Mammary epithelial cell (primary cell): ENCODE results near the gene DTNB.

Experiments
- EZH2 ChIP-seq: IDR thresholded peaks from 2 replicates; pipeline ENCODE4 v1.6.1; 2012; ENCODE audit warnings: low read length, inconsistent platforms, borderline replicate concordance
- TF ChIP-seq, protein P1 (sequence below), 2 donors: IDR thresholded peaks in 1 of 2; conservative IDR thresholded peaks in 1 of 2; 2 replicates each; pipeline ENCODE4 v1.5.1; 2011 to 2012; ENCODE audit warnings: inconsistent platforms in 2 of 2, low read length in 2 of 2, mild to moderate bottlenecking in 2 of 2, control low read depth in 1 of 2, low read depth in 1 of 2; ENCODE audit not compliant: insufficient read depth in 1 of 2; ENCODE audit errors: extremely low read depth in 1 of 2

- TF ChIP-seq, protein P1, sequence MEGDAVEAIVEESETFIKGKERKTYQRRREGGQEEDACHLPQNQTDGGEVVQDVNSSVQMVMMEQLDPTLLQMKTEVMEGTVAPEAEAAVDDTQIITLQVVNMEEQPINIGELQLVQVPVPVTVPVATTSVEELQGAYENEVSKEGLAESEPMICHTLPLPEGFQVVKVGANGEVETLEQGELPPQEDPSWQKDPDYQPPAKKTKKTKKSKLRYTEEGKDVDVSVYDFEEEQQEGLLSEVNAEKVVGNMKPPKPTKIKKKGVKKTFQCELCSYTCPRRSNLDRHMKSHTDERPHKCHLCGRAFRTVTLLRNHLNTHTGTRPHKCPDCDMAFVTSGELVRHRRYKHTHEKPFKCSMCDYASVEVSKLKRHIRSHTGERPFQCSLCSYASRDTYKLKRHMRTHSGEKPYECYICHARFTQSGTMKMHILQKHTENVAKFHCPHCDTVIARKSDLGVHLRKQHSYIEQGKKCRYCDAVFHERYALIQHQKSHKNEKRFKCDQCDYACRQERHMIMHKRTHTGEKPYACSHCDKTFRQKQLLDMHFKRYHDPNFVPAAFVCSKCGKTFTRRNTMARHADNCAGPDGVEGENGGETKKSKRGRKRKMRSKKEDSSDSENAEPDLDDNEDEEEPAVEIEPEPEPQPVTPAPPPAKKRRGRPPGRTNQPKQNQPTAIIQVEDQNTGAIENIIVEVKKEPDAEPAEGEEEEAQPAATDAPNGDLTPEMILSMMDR (conservative IDR thresholded peaks at IDR 0.05 in 1 of 2, IDR thresholded peaks at IDR 0.05 in 1 of 2; ENCODE audit: extremely low read depth in 1 of 2, insufficient read depth in 1 of 2, low read depth in 1 of 2, low read length in 2 of 2) = no peak
- TF ChIP-seq EZH2 = no peak
Observed at GRCh38 chr2:25632396-25632795, 41.0 kb downstream of the DTNB start.
